Naive B cell (primary cell): Measurements from ENCODE around the gene ARX. TPM values are rescaled to one million over a fixed set of nuclear protein-coding genes. Genes with fewer than 3 reads are reported as not detected.

ENCODE experiments used
- ATAC-seq, 2 donors: fragments of 150-1000 bp; cut with Tn5 transposase; 2 replicates each; pipeline ENCODE4 v1.10.0; 2021; ENCODE audit warnings: low read depth in 2 of 2, mild to moderate bottlenecking in 2 of 2, moderate library complexity in 2 of 2
- DNase-seq: peaks from one replicate; pipeline ENCODE4 v3.0.0; 2022
- H3K27ac Mint-ChIP-seq, 6 donors: one replicate each; pipeline ENCODE4 v1.8.0; 2020 to 2022; ENCODE audit warnings: mild to moderate bottlenecking in 6 of 6, mixed read lengths in 6 of 6, moderate library complexity in 5 of 6, inconsistent platforms in 2 of 6
- H3K27me3 Mint-ChIP-seq, 3 donors: one replicate each; pipeline ENCODE4 v1.8.0; 2021 to 2022; ENCODE audit warnings: mixed read lengths in 3 of 3, mild to moderate bottlenecking in 1 of 3
- H3K36me3 Mint-ChIP-seq, 2 donors: one replicate each; pipeline ENCODE4 v1.8.0; 2020 to 2022; ENCODE audit warnings: mixed read lengths in 2 of 2, inconsistent platforms in 1 of 2, mild to moderate bottlenecking in 1 of 2
- H3K4me1 Mint-ChIP-seq, 3 donors: one replicate each; pipeline ENCODE4 v1.8.0; 2020 to 2022; ENCODE audit warnings: mixed read lengths in 3 of 3, inconsistent platforms in 1 of 3, mild to moderate bottlenecking in 1 of 3, moderate library complexity in 1 of 3
- H3K4me3 Mint-ChIP-seq, 8 donors: one replicate each; pipeline ENCODE4 v1.8.0; 2020 to 2022; ENCODE audit warnings: mild to moderate bottlenecking in 8 of 8, mixed read lengths in 8 of 8, moderate library complexity in 8 of 8, inconsistent platforms in 2 of 8
- H3K9me3 Mint-ChIP-seq, 7 donors: one replicate each; pipeline ENCODE4 v1.8.0; 2020 to 2022; ENCODE audit warnings: mixed read lengths in 7 of 7, mild to moderate bottlenecking in 5 of 7, inconsistent platforms in 2 of 7, moderate library complexity in 1 of 7
- polyA plus RNA-seq, 6 donors: library from polyadenylated mRNA; unstranded; fragments of 300-500 nt; fragmentation: Illumina TruSeq; gene quantifications; one replicate each; pipeline ENCODE4 v1.2.3, GENCODE V29; 2021; ENCODE audit warnings: low read depth in 6 of 6

ARX gene
- polyA plus RNA-seq, 6 donors from 2014 or later: not detected

DNA sequence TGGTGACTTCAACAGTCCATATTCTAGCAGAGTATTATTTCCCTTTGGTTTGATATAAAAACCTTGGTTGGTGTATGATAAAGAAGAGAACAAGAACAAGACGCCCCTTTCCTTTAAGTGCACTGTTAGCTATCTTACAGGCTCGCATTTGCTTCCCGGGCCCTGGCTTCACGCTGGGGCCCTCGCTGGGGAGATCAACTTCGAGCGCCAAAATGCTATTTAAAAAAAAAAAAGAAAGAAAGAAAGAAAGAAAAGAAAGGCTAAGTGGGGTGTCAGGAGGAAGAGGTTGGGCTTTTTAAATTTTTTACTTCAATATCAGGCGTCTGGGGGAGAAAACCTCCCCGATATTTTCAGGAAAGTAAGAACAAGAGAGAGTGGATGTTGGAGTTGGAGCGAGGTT lies 11.7 kb downstream of the ARX start:
- H3K4me1 Mint-ChIP-seq: peaks cover 11 to 24% (median 13%) of the 10 kb centered on the region in 3 donors
- H3K4me3 Mint-ChIP-seq: peak overlapping the region in 5 of 8 donors; percentile 53 to 63 (median 57)
- peak overlapping the region in 4 of 6 donors; percentile 31 to 93 (median 86) for H3K27ac Mint-ChIP-seq

DNA sequence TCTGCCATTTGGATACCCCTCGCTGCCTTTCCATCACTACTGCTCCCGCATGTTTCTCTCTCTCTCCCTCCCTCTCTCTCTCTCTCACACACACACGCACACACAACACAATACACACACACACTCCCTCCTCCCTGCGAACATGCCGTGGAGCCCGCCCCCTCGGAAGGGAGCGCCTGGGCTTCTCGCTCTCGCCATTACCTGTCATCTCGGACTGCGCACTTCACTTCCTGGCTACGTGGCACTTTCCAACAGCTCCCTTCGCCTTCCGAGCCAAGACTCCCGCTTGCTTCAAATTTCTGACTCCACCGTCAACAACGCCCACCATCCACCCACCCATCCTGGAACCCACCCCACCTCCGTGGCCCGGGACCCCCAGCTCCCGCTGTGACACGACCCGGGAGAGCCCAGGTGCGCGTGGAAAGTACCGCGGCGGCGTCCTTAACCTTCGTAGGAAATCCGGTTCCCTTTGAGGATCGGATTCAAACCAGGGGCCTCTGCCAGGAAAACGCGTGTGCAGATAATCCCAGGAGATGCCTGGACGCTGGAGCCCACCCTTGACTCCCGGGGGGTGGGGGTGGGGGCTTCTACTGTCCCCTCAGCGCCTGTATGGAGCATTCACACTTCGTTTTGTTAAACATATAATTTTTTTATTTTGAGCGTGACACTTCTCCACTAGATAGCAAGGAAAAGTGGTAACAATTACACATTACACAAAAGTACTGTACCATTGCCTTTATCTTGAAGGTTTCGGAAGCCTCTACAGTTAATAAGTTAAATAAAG lies 12.5 kb downstream of the ARX start:
- Mint-ChIP-seq H3K4me3 (peak overlapping the region in 6 of 8 donors; percentile 34 to 82 (median 54)), H3K27ac (no peak overlapping the region), H3K9me3 (peaks cover 0 to 6% (median 2%) of the 10 kb centered on the region in 7 donors), H3K36me3 (peaks cover 3 to 16% of the 10 kb centered on the region in 2 donors), H3K27me3 (peaks cover 23 to 72% (median 56%) of the 10 kb centered on the region in 3 donors), H3K4me1 (peaks cover 11 to 24% (median 13%) of the 10 kb centered on the region in 3 donors)
- ATAC-seq (no peak), DNase-seq (no peak)

More for the DNA sequence above, 11.7 kb downstream of the ARX start:
- no peak for ATAC-seq
- H3K9me3 Mint-ChIP-seq: peaks cover 0 to 6% (median 2%) of the 10 kb centered on the region in 7 donors
- H3K27me3 Mint-ChIP-seq: peaks cover 23 to 71% (median 56%) of the 10 kb centered on the region in 3 donors
- no peak for DNase-seq
- peaks cover 3 to 16% of the 10 kb centered on the region in 2 donors for H3K36me3 Mint-ChIP-seq

DNA sequence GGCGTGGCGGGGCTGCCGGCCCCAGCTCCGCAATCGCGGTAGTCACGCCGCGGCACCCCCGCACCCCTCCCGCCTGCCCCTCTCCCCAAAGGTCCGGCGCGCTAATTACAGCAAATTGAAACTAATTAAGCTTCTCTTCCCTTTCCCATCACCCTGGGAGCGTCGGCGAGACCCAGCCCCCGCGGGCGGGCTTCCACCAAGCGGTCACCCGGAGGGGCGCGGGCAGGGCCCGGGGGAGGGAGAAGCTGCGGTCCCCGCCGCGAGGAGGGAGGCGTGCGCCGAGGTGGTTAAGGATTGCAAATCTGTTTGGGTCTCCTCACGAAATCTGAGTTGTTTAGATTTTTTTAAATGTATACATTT lies 13.1 kb downstream of the ARX start:
- peak overlapping the region in 1 of 8 donors; percentile 58 for H3K4me3 Mint-ChIP-seq
- ATAC-seq (no peak), DNase-seq (no peak)
- peaks cover 17 to 65% (median 51%) of the 10 kb centered on the region in 3 donors for H3K27me3 Mint-ChIP-seq
- peaks cover 3 to 16% of the 10 kb centered on the region in 2 donors for H3K36me3 Mint-ChIP-seq
- peaks cover 0 to 6% (median 2%) of the 10 kb centered on the region in 7 donors for H3K9me3 Mint-ChIP-seq
- peaks cover 11 to 24% (median 13%) of the 10 kb centered on the region in 3 donors for H3K4me1 Mint-ChIP-seq
- no peak overlapping the region for H3K27ac Mint-ChIP-seq

DNA sequence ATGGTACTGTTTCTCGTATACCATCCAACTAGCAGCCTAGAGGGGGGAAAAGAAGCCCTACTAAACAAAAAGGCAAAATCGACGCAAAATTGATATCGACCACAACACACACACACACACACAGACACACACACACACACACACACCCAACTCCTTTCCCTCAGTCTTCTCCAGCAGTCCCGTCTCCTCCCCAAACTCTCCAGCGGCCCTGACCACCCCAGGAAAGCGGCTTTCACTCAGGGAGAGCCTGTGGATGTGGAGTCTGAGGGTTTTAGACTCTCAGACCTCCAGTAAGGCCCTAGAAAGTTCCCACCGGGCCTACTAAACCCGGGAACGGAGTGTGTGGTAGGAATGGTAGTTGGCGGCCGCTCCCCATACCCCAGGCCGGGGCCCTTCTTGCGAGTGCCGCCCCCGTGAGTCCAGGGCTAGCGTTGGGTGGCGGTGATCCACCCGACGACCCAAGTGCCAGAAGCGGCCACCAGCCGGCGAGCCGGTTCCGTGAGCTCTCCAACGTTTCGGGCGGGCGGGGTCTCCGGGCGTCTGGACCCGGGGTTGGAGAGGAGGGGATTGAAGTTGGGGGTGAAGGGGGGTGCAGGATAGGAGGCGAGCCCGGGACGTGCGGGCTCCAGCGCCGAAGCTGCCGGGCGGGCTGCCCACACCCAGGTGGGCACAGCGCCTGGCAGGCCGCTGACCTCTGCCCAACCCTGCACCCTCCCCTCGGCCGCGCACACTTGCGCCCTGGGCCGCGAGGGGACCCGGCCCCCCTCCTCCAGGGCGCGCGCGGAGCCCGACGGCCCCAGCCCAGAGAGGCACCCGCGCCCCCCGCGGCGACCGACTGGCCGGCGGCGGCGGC lies 13.7 kb downstream of the ARX start:
- peaks cover 0 to 6% (median 2%) of the 10 kb centered on the region in 7 donors for H3K9me3 Mint-ChIP-seq

DNA sequence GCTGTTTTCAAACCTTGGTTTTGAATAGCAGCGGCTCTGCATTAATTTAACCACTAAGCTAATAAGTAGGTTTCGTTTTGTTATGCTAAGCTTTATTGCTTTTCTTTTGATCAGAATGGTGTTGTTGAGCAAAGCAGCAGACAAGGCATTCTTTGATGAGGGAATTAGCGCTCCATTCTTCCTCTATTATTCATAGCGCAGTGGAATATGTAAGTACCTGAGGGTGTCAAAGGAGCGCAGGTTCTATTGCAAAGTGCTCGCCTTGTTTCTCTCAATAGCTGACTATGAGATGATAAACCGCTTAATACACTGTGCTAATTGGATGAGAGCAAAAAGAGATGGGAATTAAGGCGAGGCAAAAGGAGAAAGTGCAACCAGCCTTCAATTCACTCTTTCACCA lies 16.3 kb downstream of the ARX start:
- H3K27ac Mint-ChIP-seq: no peak overlapping the region
- peaks cover 3 to 16% of the 10 kb centered on the region in 2 donors for H3K36me3 Mint-ChIP-seq
- H3K4me1 Mint-ChIP-seq: peaks cover 10 to 11% (median 11%) of the 10 kb centered on the region in 3 donors
- no peak overlapping the region for H3K4me3 Mint-ChIP-seq
- DNase-seq: no peak
- peaks cover 6 to 48% (median 34%) of the 10 kb centered on the region in 3 donors for H3K27me3 Mint-ChIP-seq
- peaks cover 0 to 3% (median 0%) of the 10 kb centered on the region in 7 donors for H3K9me3 Mint-ChIP-seq
- ATAC-seq: no peak

More for the DNA sequence above, 13.7 kb downstream of the ARX start:
- no peak for DNase-seq
- Mint-ChIP-seq H3K27me3 (peaks cover 15 to 64% (median 49%) of the 10 kb centered on the region in 3 donors), H3K27ac (peak overlapping the region in 1 of 6 donors; percentile 33), H3K36me3 (peaks cover 3 to 16% of the 10 kb centered on the region in 2 donors), H3K4me3 (peak overlapping the region in 4 of 8 donors; percentile 21 to 61 (median 41)), H3K4me1 (peaks cover 11 to 23% (median 13%) of the 10 kb centered on the region in 3 donors)
- no peak for ATAC-seq

DNA sequence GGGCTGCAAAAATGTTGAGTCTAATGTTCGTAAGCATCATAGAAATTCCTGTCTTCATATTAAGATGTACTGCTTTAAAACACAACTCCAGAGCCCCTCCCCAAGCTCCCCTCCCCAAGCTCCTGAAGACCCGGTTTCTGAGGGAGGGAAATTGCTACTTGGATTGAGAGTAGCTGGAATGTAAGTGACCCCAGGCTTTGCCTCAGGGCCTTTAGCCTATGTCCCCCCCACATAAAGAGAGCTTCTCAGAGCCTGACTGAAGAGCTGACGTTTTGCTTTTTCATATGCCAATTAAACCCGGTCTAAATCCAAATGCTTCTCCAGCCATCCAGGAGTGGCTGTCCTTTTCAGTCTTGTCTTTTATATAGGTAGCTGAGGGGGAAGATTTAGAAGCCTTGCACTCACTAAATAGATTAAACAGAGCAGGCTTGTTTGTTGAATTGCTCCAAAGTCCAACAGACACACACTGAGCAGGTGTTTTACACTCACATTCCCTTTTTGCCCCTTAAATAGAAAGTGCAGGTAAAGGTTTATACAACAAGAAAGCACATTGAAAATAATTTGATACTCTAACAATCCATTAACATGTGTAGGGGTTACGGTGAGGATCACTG lies 19.6 kb downstream of the ARX start:
- ATAC-seq (no peak), DNase-seq (no peak)
- H3K36me3 Mint-ChIP-seq: peaks cover 3 to 9% of the 10 kb centered on the region in 2 donors
- peaks cover 0 to 1% (median 0%) of the 10 kb centered on the region in 7 donors for H3K9me3 Mint-ChIP-seq
- H3K27me3 Mint-ChIP-seq: peaks cover under 1 to 22% (median 10%) of the 10 kb centered on the region in 3 donors
- H3K4me1 Mint-ChIP-seq: peaks cover 0 to 5% (median 0%) of the 10 kb centered on the region in 3 donors
- H3K27ac Mint-ChIP-seq: peak overlapping the region in 1 of 6 donors; percentile 65
- H3K4me3 Mint-ChIP-seq: no peak overlapping the region

DNA sequence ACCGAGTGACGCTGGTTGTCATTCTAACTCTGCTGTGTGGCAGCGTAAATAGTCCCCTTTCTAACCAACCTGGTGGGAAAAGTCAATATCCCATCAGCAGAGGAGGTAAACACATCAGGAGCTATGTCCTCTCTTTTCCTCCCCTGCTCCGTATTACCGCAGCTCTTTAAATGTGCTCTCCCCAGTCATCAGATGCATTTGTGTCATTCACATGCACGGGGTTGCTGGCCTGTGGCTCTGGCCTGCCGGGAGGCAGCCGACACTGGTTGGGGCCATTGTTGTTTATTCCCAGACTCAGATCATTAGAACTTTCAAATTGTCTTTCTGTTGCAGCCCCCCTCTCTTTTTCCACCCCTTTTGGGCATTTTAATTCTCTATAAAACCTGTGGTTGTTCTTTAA lies 21.9 kb downstream of the ARX start:
- Mint-ChIP-seq H3K36me3 (peaks cover 0 to 3% of the 10 kb centered on the region in 2 donors), H3K4me1 (no peaks in the 10 kb centered on the region), H3K4me3 (no peak overlapping the region), H3K27ac (no peak overlapping the region), H3K9me3 (peaks cover 0 to 1% (median 0%) of the 10 kb centered on the region in 7 donors), H3K27me3 (peaks cover 0 to 2% (median 0%) of the 10 kb centered on the region in 3 donors)
- ATAC-seq: no peak
- DNase-seq: no peak

DNA sequence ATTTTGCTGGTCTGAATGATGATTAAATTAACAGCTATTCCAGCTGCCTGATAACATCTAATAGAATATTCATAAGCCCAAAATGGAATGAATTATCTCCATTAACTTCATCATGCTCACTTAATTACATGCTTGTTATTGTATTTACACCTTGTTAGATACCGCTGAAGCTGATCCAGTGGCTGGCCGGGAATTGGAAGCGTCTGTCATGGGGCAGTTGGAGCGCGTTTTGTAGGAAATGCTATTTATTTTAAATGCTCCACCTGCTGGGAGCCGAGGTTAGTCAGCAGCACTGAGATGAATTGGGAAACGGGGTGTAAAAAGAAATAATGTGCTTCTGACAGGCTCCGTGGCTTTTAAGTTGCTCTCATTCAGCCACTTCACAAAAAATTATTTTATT lies 25.2 kb downstream of the ARX start:
- ATAC-seq: no peak
- H3K36me3 Mint-ChIP-seq: peaks cover 3 to 7% of the 10 kb centered on the region in 2 donors
- H3K4me3 Mint-ChIP-seq: no peak overlapping the region
- DNase-seq: no peak
- H3K4me1 Mint-ChIP-seq: no peaks in the 10 kb centered on the region
- H3K27me3 Mint-ChIP-seq: no peaks in the 10 kb centered on the region
- H3K27ac Mint-ChIP-seq: no peak overlapping the region
- peaks cover 0 to 1% (median 0%) of the 10 kb centered on the region in 7 donors for H3K9me3 Mint-ChIP-seq

DNA sequence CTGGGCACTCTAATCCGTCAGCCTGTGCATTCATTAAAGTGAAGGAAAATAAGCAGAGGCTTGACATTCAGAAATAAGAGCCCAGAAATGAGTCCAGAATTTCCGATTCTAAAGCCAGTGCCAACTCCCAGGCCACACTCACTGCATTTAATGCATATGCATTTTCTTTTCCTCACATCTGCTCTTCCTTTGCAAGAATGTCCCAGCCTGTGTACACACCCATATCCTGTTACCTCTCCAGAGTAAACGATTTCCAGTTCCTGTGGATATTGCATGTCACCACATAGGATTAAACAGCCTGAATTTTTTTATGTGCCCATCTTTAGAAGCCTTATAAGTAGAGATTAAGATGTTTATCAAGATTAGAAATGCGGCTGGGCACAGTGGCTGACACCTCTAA lies 27.5 kb downstream of the ARX start:
- peaks cover 3 to 7% of the 10 kb centered on the region in 2 donors for H3K36me3 Mint-ChIP-seq
- no peaks in the 10 kb centered on the region for H3K4me1 Mint-ChIP-seq
- no peak overlapping the region for H3K4me3 Mint-ChIP-seq
- no peak overlapping the region for H3K27ac Mint-ChIP-seq
- peaks cover 0 to 1% (median 0%) of the 10 kb centered on the region in 7 donors for H3K9me3 Mint-ChIP-seq
- H3K27me3 Mint-ChIP-seq: no peaks in the 10 kb centered on the region
- DNase-seq (no peak), ATAC-seq (no peak)

DNA sequence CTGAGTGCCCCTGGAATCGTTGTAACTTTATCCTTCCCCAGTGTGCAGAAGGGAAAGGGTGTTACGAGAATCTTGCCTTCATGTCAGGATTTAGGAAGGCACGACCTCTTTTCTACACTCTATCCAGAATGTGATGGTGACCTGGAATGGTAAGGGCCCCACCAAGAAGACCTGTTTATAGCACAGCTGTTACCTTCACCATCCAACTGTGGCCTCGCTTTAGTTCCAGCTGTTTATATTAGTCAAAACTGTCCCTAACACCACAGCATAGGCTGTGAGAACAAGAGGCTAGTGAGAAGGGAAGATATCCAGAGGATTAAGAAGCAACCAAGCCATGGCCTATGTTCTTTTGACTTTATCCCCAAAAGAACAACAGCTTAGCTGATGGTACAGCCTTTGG lies 28.0 kb downstream of the ARX start:
- Mint-ChIP-seq H3K36me3 (peaks cover 3 to 7% of the 10 kb centered on the region in 2 donors), H3K4me1 (no peaks in the 10 kb centered on the region), H3K9me3 (peaks cover 0 to 1% (median 0%) of the 10 kb centered on the region in 7 donors), H3K4me3 (no peak overlapping the region), H3K27ac (no peak overlapping the region), H3K27me3 (no peaks in the 10 kb centered on the region)
- DNase-seq (no peak), ATAC-seq (no peak)

DNA sequence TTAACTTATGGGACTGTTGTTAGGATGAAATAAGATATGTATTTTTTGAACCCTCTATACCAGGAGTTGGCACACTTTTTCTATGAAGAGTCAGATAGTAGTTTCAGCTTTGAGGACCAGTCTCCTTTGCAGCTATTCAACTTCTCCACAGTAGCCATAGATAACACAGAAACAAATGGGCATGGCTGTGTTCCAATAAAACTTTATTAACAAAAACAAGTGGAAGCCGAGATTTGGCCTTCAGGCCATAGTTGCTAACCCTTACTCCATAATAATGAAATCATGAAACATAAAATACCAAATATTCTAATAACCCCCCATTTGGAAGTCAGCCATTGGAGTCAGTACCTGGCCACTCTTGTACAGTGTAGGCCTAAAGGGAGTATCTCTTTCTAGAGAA lies 30.6 kb downstream of the ARX start:
- H3K4me3 Mint-ChIP-seq: no peak overlapping the region
- no peaks in the 10 kb centered on the region for H3K9me3 Mint-ChIP-seq
- no peak overlapping the region for H3K27ac Mint-ChIP-seq
- DNase-seq (no peak), ATAC-seq (no peak)
- H3K27me3 Mint-ChIP-seq: no peaks in the 10 kb centered on the region
- peaks cover under 1 to 7% of the 10 kb centered on the region in 2 donors for H3K36me3 Mint-ChIP-seq
- H3K4me1 Mint-ChIP-seq: no peaks in the 10 kb centered on the region

DNA sequence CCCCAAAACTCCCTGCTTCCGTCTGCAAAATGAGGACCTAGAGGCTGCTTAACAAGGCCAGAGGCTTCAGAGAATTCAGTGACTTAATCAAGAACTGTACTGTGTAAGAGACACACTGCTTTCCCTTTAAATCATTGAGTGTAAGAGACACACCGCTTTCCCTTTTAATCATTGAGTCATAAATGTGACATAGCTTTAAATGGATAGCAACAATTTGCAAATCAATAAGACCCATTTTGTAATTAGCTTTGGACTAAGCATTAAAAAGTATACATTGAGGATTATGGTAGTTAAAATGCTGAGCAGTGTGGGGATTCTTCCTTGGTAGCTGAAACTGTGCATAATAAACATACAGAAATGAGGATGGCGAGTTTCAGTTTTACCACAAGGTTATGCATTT lies 31.8 kb downstream of the ARX start:
- no peaks in the 10 kb centered on the region for H3K9me3 Mint-ChIP-seq
- H3K36me3 Mint-ChIP-seq: peaks cover 6 to 7% of the 10 kb centered on the region in 2 donors
- H3K4me1 Mint-ChIP-seq: no peaks in the 10 kb centered on the region
- no peak overlapping the region for H3K27ac Mint-ChIP-seq
- no peaks in the 10 kb centered on the region for H3K27me3 Mint-ChIP-seq
- ATAC-seq (no peak), DNase-seq (no peak)
- H3K4me3 Mint-ChIP-seq: no peak overlapping the region
